ENCODE data around the gene CCDC160. TPM values are rescaled to one million over a fixed set of nuclear protein-coding genes. Genes with fewer than 3 reads are reported as not detected.

The CCDC160 gene
- total and polyA plus RNA-seq, 2 donors = 0.09 to 0.43 TPM

GRCh38 chrX:134240209-134240608, 3.2 kb downstream of the CCDC160 start:
- no peak for DNase-seq (ENCODE audit: low read depth in 6 of 9, low spot score in 9 of 9)
- Histone ChIP-seq H3K27ac (ENCODE audit: low read depth in 1 of 2, low read length in 1 of 2) (no peak overlapping the region), H3K9me3 (ENCODE audit: control insufficient read depth in 2 of 2, insufficient read depth in 1 of 2, low read length in 1 of 2) (peaks cover 0 to 3% of the 10 kb centered on the region in 2 donors), H3K36me3 (ENCODE audit: control insufficient read depth in 2 of 2, insufficient read depth in 2 of 2, low read length in 1 of 2) (no peaks in the 10 kb centered on the region), H3K4me3 (ENCODE audit: low read length in 2 of 2) (no peak overlapping the region), H3K27me3 (ENCODE audit: control insufficient read depth in 2 of 2, insufficient read depth in 1 of 2, low read length in 1 of 2) (peaks cover 10 to 29% of the 10 kb centered on the region in 2 donors), H3K4me1 (ENCODE audit: control insufficient read depth in 2 of 2, insufficient read depth in 2 of 2, low read length in 2 of 2) (no peaks in the 10 kb centered on the region)
- WGBS = 89% methylated on average over 2 of the region's 2 CpGs

- no peaks in the 10 kb centered on the region for H3K4me1 ChIP-seq (ENCODE audit: control insufficient read depth in 2 of 2, insufficient read depth in 2 of 2, low read length in 2 of 2)
- no peaks in the 10 kb centered on the region for H3K9me3 ChIP-seq (ENCODE audit: control insufficient read depth in 2 of 2, insufficient read depth in 1 of 2, low read length in 1 of 2)
- no peak overlapping the region for H3K27ac ChIP-seq (ENCODE audit: low read depth in 1 of 2, low read length in 1 of 2)
- WGBS = 89% methylated on average over 1 of the region's 1 CpG
- no peak for DNase-seq (ENCODE audit: low read depth in 6 of 9, low spot score in 9 of 9)
- H3K27me3 ChIP-seq (ENCODE audit: control insufficient read depth in 2 of 2, insufficient read depth in 1 of 2, low read length in 1 of 2) = peaks cover 6 to 16% of the 10 kb centered on the region in 2 donors
- no peak overlapping the region for H3K4me3 ChIP-seq (ENCODE audit: low read length in 2 of 2)
- H3K36me3 ChIP-seq (ENCODE audit: control insufficient read depth in 2 of 2, insufficient read depth in 2 of 2, low read length in 1 of 2) = no peaks in the 10 kb centered on the region
These were observed 5.1 kb downstream of the CCDC160 start for GRCh38 chrX:134241960-134242619.

- Histone ChIP-seq H3K4me1 (ENCODE audit: control insufficient read depth in 2 of 2, insufficient read depth in 2 of 2, low read length in 2 of 2) (no peaks in the 10 kb centered on the region), H3K27ac (ENCODE audit: low read depth in 1 of 2, low read length in 1 of 2) (no peak overlapping the region), H3K4me3 (ENCODE audit: low read length in 2 of 2) (no peak overlapping the region), H3K27me3 (ENCODE audit: control insufficient read depth in 2 of 2, insufficient read depth in 1 of 2, low read length in 1 of 2) (no peaks in the 10 kb centered on the region), H3K9me3 (ENCODE audit: control insufficient read depth in 2 of 2, insufficient read depth in 1 of 2, low read length in 1 of 2) (no peaks in the 10 kb centered on the region), H3K36me3 (ENCODE audit: control insufficient read depth in 2 of 2, insufficient read depth in 2 of 2, low read length in 1 of 2) (no peaks in the 10 kb centered on the region)
- no peak for DNase-seq (ENCODE audit: low read depth in 6 of 9, low spot score in 9 of 9)
These were observed 7.1 kb downstream of the CCDC160 start for GRCh38 chrX:134244043-134244442.

GRCh38 chrX:134246282-134246681, 9.3 kb downstream of the CCDC160 start:
- DNase-seq (ENCODE audit: low read depth in 6 of 9, low spot score in 9 of 9) = no peak
- Histone ChIP-seq H3K27ac (ENCODE audit: low read depth in 1 of 2, low read length in 1 of 2) (no peak overlapping the region), H3K9me3 (ENCODE audit: control insufficient read depth in 2 of 2, insufficient read depth in 1 of 2, low read length in 1 of 2) (no peaks in the 10 kb centered on the region), H3K4me3 (ENCODE audit: low read length in 2 of 2) (no peak overlapping the region), H3K4me1 (ENCODE audit: control insufficient read depth in 2 of 2, insufficient read depth in 2 of 2, low read length in 2 of 2) (no peaks in the 10 kb centered on the region), H3K27me3 (ENCODE audit: control insufficient read depth in 2 of 2, insufficient read depth in 1 of 2, low read length in 1 of 2) (no peaks in the 10 kb centered on the region), H3K36me3 (ENCODE audit: control insufficient read depth in 2 of 2, insufficient read depth in 2 of 2, low read length in 1 of 2) (no peaks in the 10 kb centered on the region)
- 75% methylated on average over 7 of the region's 7 CpGs for WGBS

GRCh38 chrX:134247492-134247891, 10.5 kb downstream of the CCDC160 start:
- H3K27me3 ChIP-seq (ENCODE audit: control insufficient read depth in 2 of 2, insufficient read depth in 1 of 2, low read length in 1 of 2) = no peaks in the 10 kb centered on the region
- 91% methylated on average over 3 of the region's 3 CpGs for WGBS
- no peak for DNase-seq (ENCODE audit: low read depth in 6 of 9, low spot score in 9 of 9)
- no peaks in the 10 kb centered on the region for H3K4me1 ChIP-seq (ENCODE audit: control insufficient read depth in 2 of 2, insufficient read depth in 2 of 2, low read length in 2 of 2)
- H3K4me3 ChIP-seq (ENCODE audit: low read length in 2 of 2) = no peak overlapping the region
- no peaks in the 10 kb centered on the region for H3K9me3 ChIP-seq (ENCODE audit: control insufficient read depth in 2 of 2, insufficient read depth in 1 of 2, low read length in 1 of 2)
- no peak overlapping the region for H3K27ac ChIP-seq (ENCODE audit: low read depth in 1 of 2, low read length in 1 of 2)
- no peaks in the 10 kb centered on the region for H3K36me3 ChIP-seq (ENCODE audit: control insufficient read depth in 2 of 2, insufficient read depth in 2 of 2, low read length in 1 of 2)

GRCh38 chrX:134249241-134249640, 12.3 kb downstream of the CCDC160 start:
- no peaks in the 10 kb centered on the region for H3K27me3 ChIP-seq (ENCODE audit: control insufficient read depth in 2 of 2, insufficient read depth in 1 of 2, low read length in 1 of 2)
- H3K36me3 ChIP-seq (ENCODE audit: control insufficient read depth in 2 of 2, insufficient read depth in 2 of 2, low read length in 1 of 2) = no peaks in the 10 kb centered on the region
- H3K4me1 ChIP-seq (ENCODE audit: control insufficient read depth in 2 of 2, insufficient read depth in 2 of 2, low read length in 2 of 2) = no peaks in the 10 kb centered on the region
- no peaks in the 10 kb centered on the region for H3K9me3 ChIP-seq (ENCODE audit: control insufficient read depth in 2 of 2, insufficient read depth in 1 of 2, low read length in 1 of 2)
- no peak overlapping the region for H3K27ac ChIP-seq (ENCODE audit: low read depth in 1 of 2, low read length in 1 of 2)
- DNase-seq (ENCODE audit: low read depth in 6 of 9, low spot score in 9 of 9) = no peak
- H3K4me3 ChIP-seq (ENCODE audit: low read length in 2 of 2) = no peak overlapping the region

DNA sequence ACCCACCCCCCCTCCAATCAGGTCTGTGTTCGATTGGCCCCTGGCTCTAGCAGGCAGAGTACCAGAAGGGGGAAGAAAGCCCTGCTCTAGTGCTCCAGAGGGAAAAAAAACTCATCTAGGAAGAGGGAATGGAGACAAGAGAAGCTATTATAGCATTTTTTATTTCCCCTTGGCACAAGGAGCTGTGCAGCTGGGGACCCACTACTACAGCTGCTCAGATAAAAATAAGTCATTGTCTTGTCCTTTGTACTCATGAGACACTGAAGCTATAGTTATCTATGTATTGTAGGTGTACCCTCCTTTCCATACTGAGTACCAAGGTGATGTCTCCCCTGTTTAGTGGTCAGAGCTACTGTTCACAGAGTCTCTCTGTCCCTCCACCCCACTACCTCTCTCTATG, 14.3 kb downstream of the CCDC160 start:
- Histone ChIP-seq H3K36me3 (ENCODE audit: control insufficient read depth in 2 of 2, insufficient read depth in 2 of 2, low read length in 1 of 2) (no peaks in the 10 kb centered on the region), H3K27me3 (ENCODE audit: control insufficient read depth in 2 of 2, insufficient read depth in 1 of 2, low read length in 1 of 2) (no peaks in the 10 kb centered on the region), H3K4me3 (ENCODE audit: low read length in 2 of 2) (no peak overlapping the region), H3K4me1 (ENCODE audit: control insufficient read depth in 2 of 2, insufficient read depth in 2 of 2, low read length in 2 of 2) (no peaks in the 10 kb centered on the region), H3K27ac (ENCODE audit: low read depth in 1 of 2, low read length in 1 of 2) (no peak overlapping the region), H3K9me3 (ENCODE audit: control insufficient read depth in 2 of 2, insufficient read depth in 1 of 2, low read length in 1 of 2) (no peaks in the 10 kb centered on the region)
- 74% methylated on average over 1 of the region's 1 CpG for WGBS
- DNase-seq (ENCODE audit: low read depth in 6 of 9, low spot score in 9 of 9) = no peak

DNA sequence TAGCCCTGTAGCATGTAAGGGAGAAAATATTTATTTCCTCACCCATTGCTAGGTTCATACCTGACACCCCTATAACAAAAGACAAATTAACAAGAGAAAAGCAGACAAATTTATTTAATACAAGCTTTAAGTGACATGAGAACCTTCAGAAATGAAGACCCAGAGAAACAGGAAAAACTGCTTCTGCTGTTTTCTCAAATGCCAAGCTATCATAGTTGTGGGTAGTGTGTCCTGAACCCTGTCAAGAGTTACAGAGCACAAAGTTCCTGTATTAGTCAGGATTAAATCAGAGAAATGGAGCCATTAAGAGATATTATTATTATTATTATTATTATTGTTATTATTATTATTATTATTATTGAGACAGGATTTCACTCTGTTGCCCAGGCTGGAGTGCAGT, 17.5 kb downstream of the CCDC160 start:
- no peaks in the 10 kb centered on the region for H3K36me3 ChIP-seq (ENCODE audit: control insufficient read depth in 2 of 2, insufficient read depth in 2 of 2, low read length in 1 of 2)
- no peaks in the 10 kb centered on the region for H3K27me3 ChIP-seq (ENCODE audit: control insufficient read depth in 2 of 2, insufficient read depth in 1 of 2, low read length in 1 of 2)
- no peak overlapping the region for H3K27ac ChIP-seq (ENCODE audit: low read depth in 1 of 2, low read length in 1 of 2)
- no peaks in the 10 kb centered on the region for H3K4me1 ChIP-seq (ENCODE audit: control insufficient read depth in 2 of 2, insufficient read depth in 2 of 2, low read length in 2 of 2)
- DNase-seq (ENCODE audit: low read depth in 6 of 9, low spot score in 9 of 9) = no peak
- H3K9me3 ChIP-seq (ENCODE audit: control insufficient read depth in 2 of 2, insufficient read depth in 1 of 2, low read length in 1 of 2) = no peaks in the 10 kb centered on the region
- no peak overlapping the region for H3K4me3 ChIP-seq (ENCODE audit: low read length in 2 of 2)

- Histone ChIP-seq H3K9me3 (ENCODE audit: control insufficient read depth in 2 of 2, insufficient read depth in 1 of 2, low read length in 1 of 2) (no peaks in the 10 kb centered on the region), H3K36me3 (ENCODE audit: control insufficient read depth in 2 of 2, insufficient read depth in 2 of 2, low read length in 1 of 2) (no peaks in the 10 kb centered on the region), H3K27ac (ENCODE audit: low read depth in 1 of 2, low read length in 1 of 2) (no peak overlapping the region), H3K4me3 (ENCODE audit: low read length in 2 of 2) (no peak overlapping the region), H3K4me1 (ENCODE audit: control insufficient read depth in 2 of 2, insufficient read depth in 2 of 2, low read length in 2 of 2) (no peaks in the 10 kb centered on the region), H3K27me3 (ENCODE audit: control insufficient read depth in 2 of 2, insufficient read depth in 1 of 2, low read length in 1 of 2) (no peaks in the 10 kb centered on the region)
- DNase-seq (ENCODE audit: low read depth in 6 of 9, low spot score in 9 of 9) = no peak
- WGBS = 96% methylated on average over 5 of the region's 5 CpGs
These were observed 18.6 kb downstream of the CCDC160 start for GRCh38 chrX:134255555-134255954.

- H3K27me3 ChIP-seq (ENCODE audit: control insufficient read depth in 2 of 2, insufficient read depth in 1 of 2, low read length in 1 of 2) = no peaks in the 10 kb centered on the region
- H3K27ac ChIP-seq (ENCODE audit: low read depth in 1 of 2, low read length in 1 of 2) = no peak overlapping the region
- H3K9me3 ChIP-seq (ENCODE audit: control insufficient read depth in 2 of 2, insufficient read depth in 1 of 2, low read length in 1 of 2) = no peaks in the 10 kb centered on the region
- 97% methylated on average over 2 of the region's 2 CpGs for WGBS
- H3K4me3 ChIP-seq (ENCODE audit: low read length in 2 of 2) = no peak overlapping the region
- no peaks in the 10 kb centered on the region for H3K36me3 ChIP-seq (ENCODE audit: control insufficient read depth in 2 of 2, insufficient read depth in 2 of 2, low read length in 1 of 2)
- DNase-seq (ENCODE audit: low read depth in 6 of 9, low spot score in 9 of 9) = no peak
- no peaks in the 10 kb centered on the region for H3K4me1 ChIP-seq (ENCODE audit: control insufficient read depth in 2 of 2, insufficient read depth in 2 of 2, low read length in 2 of 2)
These were observed 19.7 kb downstream of the CCDC160 start for GRCh38 chrX:134256684-134257083.

Measured in thymus (tissue), 11 donors.